GM19025 (cell line): ENCODE measurements around the gene ZFP92.

Source experiments
- ATAC-seq: cut with Tn5 transposase; IDR thresholded peaks from one replicate; pipeline ENCODE4 v1.9.1; 2021; ENCODE audit warnings: mild to moderate bottlenecking, low read depth, moderate library complexity; ENCODE audit not compliant: unreplicated experiment

ZFP92 gene

GRCh38 chrX:153450114-153450948 lies 39.1 kb downstream of the ZFP92 start:
- no peak for ATAC-seq

DNA sequence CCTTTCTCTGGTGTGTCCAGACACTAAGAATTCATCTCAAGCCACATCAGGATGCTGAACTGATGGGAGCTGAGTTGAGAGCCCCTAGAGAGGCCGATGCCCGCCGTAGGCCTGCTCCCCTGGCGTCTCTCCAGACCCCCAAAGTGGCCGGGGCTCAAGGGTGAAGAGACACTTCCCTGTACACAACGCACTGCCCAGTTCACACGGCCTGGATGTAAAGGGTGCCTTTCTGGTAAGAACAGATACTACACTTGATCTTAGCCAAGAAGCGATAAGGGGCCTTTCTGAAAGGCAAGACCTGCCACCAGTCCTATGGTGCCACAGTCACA lies 39.6 kb downstream of the ZFP92 start:
- ATAC-seq = no peak

DNA sequence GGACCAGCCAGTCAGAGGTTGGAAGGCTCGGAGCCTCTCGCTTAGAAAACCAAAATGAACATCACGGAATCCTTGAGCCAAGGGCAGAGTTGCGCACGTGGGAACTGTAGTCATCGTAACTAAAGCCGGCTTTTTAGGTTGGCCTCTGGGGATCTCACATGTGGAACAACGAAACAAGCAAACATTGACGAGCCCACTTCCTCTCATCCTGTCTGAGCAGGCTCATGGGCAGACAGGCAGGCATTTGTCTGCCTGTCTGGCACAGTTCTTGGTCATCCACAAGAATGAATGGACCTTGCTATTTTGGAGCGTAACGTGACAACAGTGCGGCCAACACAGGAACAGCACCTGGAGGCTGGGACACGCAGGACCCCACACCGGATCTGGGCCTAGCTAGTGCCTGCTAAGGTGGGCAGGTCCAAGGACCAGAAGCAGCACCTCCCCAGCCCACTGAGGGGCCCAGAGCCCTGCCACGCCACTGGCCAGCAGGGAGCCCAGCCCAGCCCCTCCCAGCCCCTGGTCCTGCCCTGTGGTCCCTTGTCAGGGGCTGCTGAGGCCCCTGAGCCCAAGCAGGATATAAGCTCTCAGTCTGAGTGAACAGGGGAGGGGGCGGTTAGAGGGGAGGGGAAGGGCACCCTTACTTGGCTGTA lies 43.8 kb downstream of the ZFP92 start:
- no peak for ATAC-seq

DNA sequence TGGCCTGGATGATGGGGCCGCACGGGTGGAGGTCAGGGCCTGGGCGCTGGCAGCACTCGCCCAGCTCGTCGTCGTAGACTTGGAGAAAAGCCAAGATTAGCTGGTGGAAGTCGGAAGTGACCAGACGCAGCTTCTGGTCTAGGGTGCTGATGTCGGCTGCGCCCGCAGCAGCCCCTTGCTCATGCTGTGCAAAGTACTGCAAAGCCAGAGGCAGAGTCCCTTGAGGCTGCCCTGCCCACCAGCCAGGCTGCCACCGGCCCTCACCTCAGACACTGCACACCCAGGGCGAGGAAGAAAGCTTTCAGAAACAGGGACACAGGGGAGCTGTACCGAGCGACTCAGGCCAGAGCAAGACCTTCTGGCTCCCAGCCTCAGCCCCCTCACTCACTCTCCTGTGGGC lies 44.3 kb downstream of the ZFP92 start:
- no peak for ATAC-seq

DNA sequence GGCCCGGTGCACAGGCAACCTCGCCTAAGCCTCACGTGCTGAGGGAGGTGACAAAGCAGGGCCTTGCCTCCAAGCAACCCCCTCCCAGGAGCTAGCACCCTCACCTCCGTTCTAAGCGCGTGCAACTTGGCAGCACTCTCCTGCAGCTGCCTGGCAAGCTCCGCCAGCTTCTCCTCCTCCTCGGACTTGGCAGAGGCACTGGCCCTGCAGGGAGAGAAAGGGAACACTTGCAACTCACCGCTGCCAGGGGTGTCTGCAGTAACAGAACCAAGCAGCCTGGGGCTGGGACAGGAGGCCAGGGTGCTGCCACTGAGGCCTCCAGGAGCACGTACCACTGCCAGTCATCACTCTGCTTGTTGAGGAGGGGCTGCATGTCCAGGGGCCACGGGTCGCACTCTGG lies 44.9 kb downstream of the ZFP92 start:
- ATAC-seq = no peak

DNA sequence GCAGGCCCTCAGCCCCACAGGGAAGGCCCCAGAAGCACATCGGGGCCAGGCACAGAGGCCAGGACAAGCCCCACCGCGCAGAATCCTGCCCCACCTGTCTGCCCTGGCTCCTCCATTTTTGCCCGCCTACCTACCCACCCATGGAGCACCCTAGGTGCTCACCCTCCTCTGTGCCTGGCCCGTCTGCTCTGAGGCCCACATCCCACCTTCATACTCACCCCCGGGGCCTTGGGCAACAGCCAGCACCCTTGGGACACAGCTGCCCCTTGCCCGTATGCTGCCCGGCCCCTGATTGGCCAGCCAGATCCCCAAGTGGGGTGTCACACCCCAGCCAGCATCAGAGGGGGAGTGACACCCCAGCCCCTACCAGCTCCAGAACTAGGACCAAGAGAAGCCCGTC lies 45.4 kb downstream of the ZFP92 start:
- no peak for ATAC-seq

- ATAC-seq = no peak
Measured at GRCh38 chrX:153457136-153457825, 46.0 kb downstream of the ZFP92 start.

DNA sequence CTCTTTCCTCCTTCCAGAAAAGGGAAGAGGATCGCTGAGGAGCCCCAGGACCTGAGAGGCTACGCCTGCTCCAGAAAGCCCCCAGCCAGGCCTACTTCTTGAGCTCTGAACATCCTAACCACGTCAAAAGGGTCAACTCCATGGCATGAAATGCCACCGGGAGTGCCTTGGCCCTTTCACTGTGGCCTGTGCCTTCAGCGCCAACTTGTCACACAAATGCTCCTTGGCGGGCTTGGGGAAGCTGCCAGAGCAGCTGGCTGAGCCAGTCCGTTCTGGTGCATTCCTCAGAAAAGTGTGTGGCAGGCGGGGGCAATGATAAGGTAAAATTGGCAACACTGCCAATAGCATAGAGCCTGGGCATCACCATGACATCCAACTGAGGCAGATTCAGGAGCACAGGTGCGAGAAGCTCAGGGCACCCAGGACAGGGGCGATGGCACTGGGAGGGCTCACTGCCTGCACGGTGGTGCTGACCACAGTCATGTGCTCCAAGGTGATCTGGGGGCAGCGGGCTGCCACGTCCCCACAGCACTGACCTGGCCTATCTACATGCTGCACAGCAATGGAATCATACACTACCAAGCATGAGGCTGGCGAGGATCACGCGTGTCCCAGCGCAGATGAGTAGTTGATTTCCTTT lies 46.7 kb downstream of the ZFP92 start:
- ATAC-seq = no peak

DNA sequence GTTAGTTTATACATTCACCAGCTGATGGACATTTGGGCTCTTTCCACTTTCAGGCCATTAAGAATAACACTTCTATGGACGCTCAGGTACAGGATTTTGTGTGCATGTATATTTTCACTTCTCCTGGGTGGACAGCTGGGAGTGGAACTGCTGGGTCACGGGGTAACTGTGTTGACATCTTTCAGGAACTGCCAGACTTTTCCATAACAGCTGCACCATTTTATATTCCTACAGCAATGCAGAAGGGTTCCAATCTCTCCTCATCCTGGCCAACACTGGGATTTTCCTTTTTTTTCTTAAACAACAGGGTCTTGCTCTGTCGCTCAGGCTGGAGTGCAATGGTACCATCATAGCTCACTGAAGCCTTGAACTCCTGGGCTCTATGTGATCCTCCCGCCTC lies 47.2 kb downstream of the ZFP92 start:
- no peak for ATAC-seq

DNA sequence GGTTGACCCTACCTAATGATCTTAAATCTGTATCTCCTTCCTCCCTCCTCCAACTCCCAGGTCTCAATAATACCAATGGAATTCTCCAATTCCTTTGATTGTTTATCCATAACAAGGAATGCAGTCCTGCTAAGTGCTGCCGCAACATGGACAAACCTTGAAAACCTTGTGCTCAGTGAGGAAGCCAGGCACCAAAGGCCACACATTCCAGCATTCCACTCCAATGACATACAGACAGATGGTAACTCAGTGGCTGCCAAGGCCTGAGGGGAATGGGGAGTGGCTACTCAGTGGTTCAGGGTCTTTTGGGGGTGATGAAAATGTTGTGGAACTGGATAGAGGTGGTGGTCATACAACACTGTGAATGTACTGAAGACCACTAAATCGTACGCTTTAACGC lies 48.7 kb downstream of the ZFP92 start:
- ATAC-seq = no peak

DNA sequence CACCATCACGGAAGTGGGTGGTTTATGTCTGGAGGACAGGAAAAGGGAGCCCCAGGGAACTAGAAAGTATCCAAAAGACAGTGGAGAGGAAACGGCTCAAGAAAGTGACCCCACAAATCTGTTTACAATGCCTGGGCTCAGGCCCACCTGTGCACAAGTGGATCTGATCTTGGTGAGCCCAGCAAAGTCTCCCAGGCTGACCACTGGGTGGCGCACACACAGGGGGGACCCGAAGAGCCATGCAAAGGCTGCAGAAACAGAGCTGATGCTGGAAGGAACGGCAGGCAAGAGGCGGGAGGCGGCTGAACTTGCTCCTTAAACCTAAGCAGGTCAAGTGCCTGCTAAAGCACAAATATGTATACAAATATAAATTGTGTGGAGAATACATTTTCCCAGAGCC lies 49.6 kb downstream of the ZFP92 start:
- no peak for ATAC-seq
